ENCODE results near the gene SAAL1.
"Not testable (repeated sequence)": the region's sequence is repeated elsewhere in the genome, so short reads cannot be mapped to it uniquely, and the experiment has no call there.

Gene SAAL1

GRCh38 chr11:18137186-18137800 is 31.4 kb upstream of the SAAL1 start:
- Histone ChIP-seq H3K79me2 (ENCODE audit: insufficient read depth, low read length) (no peaks in the 10 kb centered on the region), H3K36me3 (ENCODE audit: insufficient read depth, low read length) (no peaks in the 10 kb centered on the region), H2AFZ (ENCODE audit: low read depth, low read length) (no peak overlapping the region), H3K27ac (ENCODE audit: low read length) (no peak overlapping the region), H3K4me1 (ENCODE audit: insufficient read depth, low read length) (no peaks in the 10 kb centered on the region), H3K9ac (ENCODE audit: low read depth, low read length) (no peak overlapping the region), H3K27me3 (ENCODE audit: insufficient read depth, low read length, poor library complexity) (peaks cover 18% of the 10 kb centered on the region), H4K20me1 (ENCODE audit: insufficient read depth, low read length) (no peaks in the 10 kb centered on the region), H3K9me3 (ENCODE audit: insufficient read depth, low read length, severe bottlenecking) (no peaks in the 10 kb centered on the region), H3K4me2 (ENCODE audit: insufficient read depth, low read length) (no peak overlapping the region), H3K4me3 (ENCODE audit: low read depth in 1 of 2, low read length in 2 of 2) (no peak overlapping the region)
- DNase-seq: no peak
- no peak for TF ChIP-seq EZH2 (IDR thresholded peaks at IDR 0.05; ENCODE audit: borderline replicate concordance, low read depth, low read length, severe bottlenecking)
- no peak for TF ChIP-seq CTCF (IDR thresholded peaks at IDR 0.05; ENCODE audit: borderline replicate concordance, extremely low read depth, low read length, poor library complexity, severe bottlenecking)
- no peak for ATAC-seq (ENCODE audit: insufficient read depth, low read depth)

- Histone ChIP-seq H3K79me2 (ENCODE audit: insufficient read depth, low read length) (no peaks in the 10 kb centered on the region), H3K4me1 (ENCODE audit: insufficient read depth, low read length) (no peaks in the 10 kb centered on the region), H3K4me2 (ENCODE audit: insufficient read depth, low read length) (no peak overlapping the region), H4K20me1 (ENCODE audit: insufficient read depth, low read length) (no peaks in the 10 kb centered on the region), H3K9me3 (ENCODE audit: insufficient read depth, low read length, severe bottlenecking) (no peaks in the 10 kb centered on the region), H2AFZ (ENCODE audit: low read depth, low read length) (no peak overlapping the region), H3K27ac (ENCODE audit: low read length) (no peak overlapping the region), H3K4me3 (ENCODE audit: low read depth in 1 of 2, low read length in 2 of 2) (no peak overlapping the region), H3K27me3 (ENCODE audit: insufficient read depth, low read length, poor library complexity) (peaks cover 19% of the 10 kb centered on the region), H3K9ac (ENCODE audit: low read depth, low read length) (no peak overlapping the region), H3K36me3 (ENCODE audit: insufficient read depth, low read length) (no peaks in the 10 kb centered on the region)
- TF ChIP-seq EZH2 (IDR thresholded peaks at IDR 0.05; ENCODE audit: borderline replicate concordance, low read depth, low read length, severe bottlenecking): no peak
- no peak for TF ChIP-seq CTCF (IDR thresholded peaks at IDR 0.05; ENCODE audit: borderline replicate concordance, extremely low read depth, low read length, poor library complexity, severe bottlenecking)
- DNase-seq: no peak
- no peak for ATAC-seq (ENCODE audit: insufficient read depth, low read depth)
These were observed 29.4 kb upstream of the SAAL1 start for GRCh38 chr11:18135308-18135707.

- no peak within 1 kb of the TSS for H3K4me2 ChIP-seq (ENCODE audit: insufficient read depth, low read length)
- no peak for TF ChIP-seq CTCF (IDR thresholded peaks at IDR 0.05; ENCODE audit: borderline replicate concordance, extremely low read depth, low read length, poor library complexity, severe bottlenecking)
- TF ChIP-seq EZH2 (IDR thresholded peaks at IDR 0.05; ENCODE audit: borderline replicate concordance, low read depth, low read length, severe bottlenecking): no peak
- no peaks in the 10 kb centered on the region for H3K79me2 ChIP-seq (ENCODE audit: insufficient read depth, low read length)
- H3K4me3 ChIP-seq (ENCODE audit: low read depth in 1 of 2, low read length in 2 of 2): no peak within 1 kb of the TSS
- ATAC-seq (ENCODE audit: insufficient read depth, low read depth): no peak
- no peak for DNase-seq
- no peak within 1 kb of the TSS for H3K9ac ChIP-seq (ENCODE audit: low read depth, low read length)
- no peaks in the 10 kb centered on the region for H3K36me3 ChIP-seq (ENCODE audit: insufficient read depth, low read length)
- H3K27me3 ChIP-seq (ENCODE audit: insufficient read depth, low read length, poor library complexity): peaks cover 16% of the 10 kb centered on the region
- no peaks in the 10 kb centered on the region for H4K20me1 ChIP-seq (ENCODE audit: insufficient read depth, low read length)
- no peak within 1 kb of the TSS for H2AFZ ChIP-seq (ENCODE audit: low read depth, low read length)
- no peaks in the 10 kb centered on the region for H3K9me3 ChIP-seq (ENCODE audit: insufficient read depth, low read length, severe bottlenecking)
- H3K27ac ChIP-seq (ENCODE audit: low read length): no peak within 1 kb of the TSS
- H3K4me1 ChIP-seq (ENCODE audit: insufficient read depth, low read length): no peaks in the 10 kb centered on the region
These were observed 26.5 kb upstream of the SAAL1 start, which contains the start of gene MRGPRX3 for GRCh38 chr11:18132341-18132740. Gene MRGPRX3 (plus strand): TSS chr11:18132571. CDS start chr11:18137203, 4,632 bp downstream.

GRCh38 chr11:18131115-18131514 is 25.2 kb upstream of the SAAL1 start:
- not testable (repeated sequence) for H3K4me2 ChIP-seq (ENCODE audit: insufficient read depth, low read length); H3K4me3 ChIP-seq (ENCODE audit: low read depth in 1 of 2, low read length in 2 of 2)

GRCh38 chr11:18121331-18121828 is 15.5 kb upstream of the SAAL1 start:
- H3K9ac ChIP-seq (ENCODE audit: low read depth, low read length); H3K27ac ChIP-seq (ENCODE audit: low read length): not testable (repeated sequence)

More at GRCh38 chr11:18131115-18131514, 25.2 kb upstream of the SAAL1 start:
- not testable (repeated sequence) for DNase-seq; H2AFZ ChIP-seq (ENCODE audit: low read depth, low read length); H3K79me2 ChIP-seq (ENCODE audit: insufficient read depth, low read length); ATAC-seq (ENCODE audit: insufficient read depth, low read depth); H3K36me3 ChIP-seq (ENCODE audit: insufficient read depth, low read length); H3K9me3 ChIP-seq (ENCODE audit: insufficient read depth, low read length, severe bottlenecking); H3K4me1 ChIP-seq (ENCODE audit: insufficient read depth, low read length); H3K27ac ChIP-seq (ENCODE audit: low read length); H4K20me1 ChIP-seq (ENCODE audit: insufficient read depth, low read length); H3K9ac ChIP-seq (ENCODE audit: low read depth, low read length)
- peaks cover 16% of the 10 kb centered on the region for H3K27me3 ChIP-seq (ENCODE audit: insufficient read depth, low read length, poor library complexity)

More at GRCh38 chr11:18121331-18121828, 15.5 kb upstream of the SAAL1 start:
- ATAC-seq (ENCODE audit: insufficient read depth, low read depth); H3K4me1 ChIP-seq (ENCODE audit: insufficient read depth, low read length); H3K79me2 ChIP-seq (ENCODE audit: insufficient read depth, low read length); H3K4me2 ChIP-seq (ENCODE audit: insufficient read depth, low read length); H3K36me3 ChIP-seq (ENCODE audit: insufficient read depth, low read length); H3K27me3 ChIP-seq (ENCODE audit: insufficient read depth, low read length, poor library complexity); H2AFZ ChIP-seq (ENCODE audit: low read depth, low read length); H3K9me3 ChIP-seq (ENCODE audit: insufficient read depth, low read length, severe bottlenecking); H3K4me3 ChIP-seq (ENCODE audit: low read depth in 1 of 2, low read length in 2 of 2); DNase-seq; H4K20me1 ChIP-seq (ENCODE audit: insufficient read depth, low read length): not testable (repeated sequence)

Data from DND-41 (cell line).